Activated gamma-delta T cell treated with Interleukin-2 at 50 U/mL for 16 hours (primary cell): ENCODE results near the gene NELL1.
"Not testable (repeated sequence)": the region's sequence is repeated elsewhere in the genome, so short reads cannot be mapped to it uniquely, and the experiment has no call there.

Experiments used
- DNase-seq: peaks from one replicate; pipeline ENCODE4 v3.0.0-alpha.2; 2020

The NELL1 gene

DNA sequence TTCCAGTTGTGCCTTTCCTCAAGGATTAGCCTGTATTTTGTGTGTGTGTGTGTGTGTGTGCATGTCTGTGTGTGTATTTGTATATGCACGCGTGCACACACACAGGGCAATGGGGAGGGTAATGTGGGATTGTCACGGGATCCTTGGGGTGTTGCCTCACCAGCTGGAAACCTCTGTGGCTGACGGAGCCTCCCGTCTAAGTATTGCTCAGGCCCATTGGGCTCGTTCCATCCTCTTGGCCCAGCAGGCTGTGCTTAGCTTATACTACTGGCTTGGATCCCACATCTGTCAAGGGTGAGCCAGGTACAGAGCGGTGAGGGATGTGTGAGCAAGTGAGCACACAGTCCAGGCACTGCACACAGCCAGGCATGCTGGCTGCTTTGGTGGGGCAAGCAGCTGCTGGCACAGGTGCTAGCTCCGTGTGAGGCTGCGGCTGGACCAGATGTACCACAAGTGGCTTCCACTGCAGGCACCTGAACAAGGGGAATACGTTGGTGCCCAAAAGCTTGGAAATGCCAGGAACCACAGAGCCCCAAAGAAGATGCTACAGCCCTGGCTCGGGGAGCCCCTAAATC is 462.8 kb downstream of the NELL1 start:
- DNase-seq: no peak

DNA sequence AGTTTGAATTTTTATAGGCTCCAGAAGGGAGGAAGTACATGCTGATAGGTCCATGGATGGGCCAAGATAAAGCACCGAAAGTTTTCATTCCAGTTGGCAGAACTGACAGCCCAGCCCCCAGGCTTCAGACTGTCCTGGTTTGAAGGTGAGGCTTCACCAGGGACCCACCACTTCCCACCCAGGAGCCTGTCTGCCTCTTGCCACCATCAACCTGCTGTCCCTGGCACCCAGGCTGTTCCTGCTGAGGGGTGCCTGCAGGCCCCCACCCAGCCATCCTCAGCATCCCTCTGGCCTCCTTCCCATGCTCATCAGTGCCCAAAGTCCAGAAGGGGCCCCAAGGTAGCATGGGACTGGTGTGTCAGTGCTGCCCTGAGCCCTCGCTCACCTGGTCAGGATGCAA is 463.9 kb downstream of the NELL1 start:
- DNase-seq: no peak

DNA sequence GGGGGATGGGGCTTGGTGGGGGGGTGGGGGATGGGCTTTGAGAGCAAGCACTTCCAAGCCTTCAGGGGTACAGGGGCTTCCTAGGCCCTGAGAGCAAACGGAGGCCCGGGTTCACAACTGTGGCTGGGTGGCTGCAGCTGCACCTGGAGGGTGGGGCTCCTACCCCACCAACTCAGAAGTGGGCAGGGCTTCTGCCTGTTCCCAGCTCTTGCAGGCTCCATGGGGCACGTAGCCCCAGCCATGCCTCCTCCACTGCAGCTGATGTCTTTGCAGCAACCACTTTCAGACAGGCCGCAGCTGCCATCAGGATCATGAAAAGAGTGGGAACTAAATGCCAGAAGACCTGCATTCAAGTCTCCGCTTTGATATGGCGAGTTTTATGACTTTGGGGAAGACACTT is 464.3 kb downstream of the NELL1 start:
- no peak for DNase-seq

DNA sequence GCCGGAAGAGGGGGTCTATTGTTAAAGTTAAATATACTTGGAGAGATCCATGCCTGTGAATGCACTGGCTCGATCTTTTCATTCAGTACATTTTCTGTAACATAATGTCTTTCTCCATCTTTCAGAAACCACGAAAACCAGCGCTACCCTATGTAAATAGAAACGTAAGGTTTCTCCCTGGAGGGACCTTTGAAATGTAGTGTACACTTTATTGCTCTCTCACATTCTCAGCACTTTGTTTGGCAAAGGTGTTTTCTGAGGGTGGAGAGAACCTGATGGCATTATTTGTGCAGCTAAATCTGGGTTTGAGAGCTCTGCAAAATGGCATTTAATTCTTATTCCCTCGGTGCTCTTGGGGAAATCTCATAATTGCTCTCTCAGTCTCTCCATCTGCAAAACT is 468.4 kb downstream of the NELL1 start:
- no peak for DNase-seq

DNA sequence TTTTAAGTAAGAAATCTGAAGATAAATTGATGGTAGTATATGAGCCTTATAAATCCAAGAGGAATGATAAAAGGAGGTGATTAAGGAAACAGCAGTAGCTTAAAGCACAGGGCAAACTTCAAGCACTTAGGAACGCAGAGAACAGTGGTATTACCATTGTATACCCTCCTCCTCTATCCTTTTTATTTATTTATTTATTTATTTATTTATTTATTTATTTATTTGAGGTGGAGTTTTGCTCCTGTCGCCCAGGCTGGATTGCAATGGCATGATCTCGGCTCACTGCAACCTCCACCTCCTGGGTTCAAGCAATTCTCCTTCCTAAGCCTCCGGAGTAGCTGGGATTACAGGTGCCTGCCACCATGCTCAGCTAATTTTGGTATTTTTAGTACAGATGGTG is 472.2 kb downstream of the NELL1 start:
- not testable (repeated sequence) for DNase-seq

DNA sequence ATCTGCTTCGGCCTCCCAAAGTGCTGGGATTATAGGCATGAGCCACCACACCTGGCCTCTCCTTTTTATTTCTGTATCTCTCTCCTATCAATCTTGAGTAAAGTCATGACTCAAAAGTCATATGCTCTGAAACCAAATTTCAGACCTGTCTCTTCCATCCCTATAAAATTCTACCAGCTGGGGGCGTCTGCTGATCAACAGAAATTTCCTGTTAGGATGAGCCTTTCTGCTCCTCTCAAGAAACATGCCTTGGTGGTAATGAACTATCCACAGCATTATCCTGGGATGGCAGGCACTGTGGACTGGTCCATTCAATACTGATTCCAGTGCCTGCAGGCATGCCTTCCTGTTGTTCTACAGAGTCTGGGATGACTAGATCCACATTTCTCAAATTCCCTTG is 472.6 kb downstream of the NELL1 start:
- DNase-seq: no peak

DNA sequence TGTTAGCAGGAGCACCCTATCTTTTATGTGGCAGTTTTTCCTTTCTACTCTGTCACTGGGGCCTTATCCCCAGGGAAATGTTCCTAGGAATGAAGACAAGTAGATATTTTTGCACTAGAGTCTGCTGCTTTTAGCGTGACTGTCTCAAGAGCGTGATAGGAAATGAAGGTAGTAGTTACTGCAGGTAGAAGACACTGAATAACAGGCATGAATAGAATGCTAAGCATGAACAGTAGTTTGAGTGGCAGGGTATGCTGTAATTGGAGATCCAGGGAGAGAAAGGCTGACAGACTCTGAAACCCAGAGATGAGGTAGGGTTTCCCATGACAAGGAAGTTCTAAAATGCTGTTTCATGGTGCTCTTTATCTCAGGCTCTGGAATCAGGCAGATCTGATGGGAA is 475.1 kb downstream of the NELL1 start:
- DNase-seq: no peak

DNA sequence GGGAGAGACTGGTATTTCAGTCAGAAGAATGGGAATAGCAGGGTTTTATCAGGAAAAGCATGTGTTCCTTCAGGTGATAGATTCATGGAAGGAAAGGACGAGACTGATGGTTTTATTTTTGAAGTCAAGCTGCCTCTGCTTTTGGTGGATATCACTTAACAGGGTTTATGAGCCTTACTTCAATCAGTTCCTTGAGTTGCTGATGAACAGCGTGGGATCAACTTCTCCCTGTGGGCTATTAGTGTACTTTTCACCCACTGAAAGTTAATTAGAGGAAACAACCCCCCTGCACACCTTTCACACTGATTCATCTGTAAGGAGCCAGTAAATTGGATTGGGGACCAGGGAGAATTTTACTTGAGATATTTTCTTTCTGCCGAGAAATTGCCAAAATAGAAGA is 479.0 kb downstream of the NELL1 start:
- DNase-seq: no peak

DNA sequence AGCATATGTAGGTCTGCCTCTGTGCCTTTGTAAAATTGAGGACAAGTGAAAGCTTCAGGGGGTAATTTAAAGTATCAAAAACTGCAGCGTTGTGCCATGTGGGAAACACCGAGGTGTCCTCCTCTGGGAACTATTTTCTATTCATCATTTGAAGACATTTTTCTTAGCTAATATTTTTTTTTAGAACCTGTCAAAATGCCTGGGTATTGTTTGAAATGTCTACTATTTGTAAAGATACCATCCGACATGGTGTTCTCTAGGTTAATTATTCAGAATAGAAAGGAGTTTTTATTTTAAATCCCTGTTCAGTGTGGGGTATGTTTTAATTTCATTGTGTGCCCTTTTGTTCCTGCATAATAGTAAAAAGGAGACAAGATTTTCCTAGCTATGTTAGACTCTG is 490.8 kb downstream of the NELL1 start:
- DNase-seq: no peak

DNA sequence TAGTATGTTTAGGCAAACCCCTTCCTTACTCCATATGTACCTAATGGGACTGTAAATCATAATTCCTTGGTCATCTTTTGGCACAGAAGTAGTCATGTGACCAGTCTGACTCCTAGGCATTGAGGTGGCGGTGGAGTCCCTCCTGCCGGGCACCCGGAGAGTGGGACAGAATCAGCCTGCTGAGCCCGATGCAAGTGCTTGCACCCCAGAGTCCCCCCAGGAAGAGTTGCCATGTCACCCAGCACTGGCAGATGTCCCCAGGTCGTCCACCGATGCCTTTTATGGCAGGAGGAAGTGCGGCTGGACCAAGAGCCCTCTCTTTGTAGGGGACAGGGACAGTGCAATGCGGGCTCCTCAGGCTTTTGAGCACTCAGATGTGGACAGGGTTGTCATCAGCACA is 500.3 kb downstream of the NELL1 start:
- no peak for DNase-seq

DNA sequence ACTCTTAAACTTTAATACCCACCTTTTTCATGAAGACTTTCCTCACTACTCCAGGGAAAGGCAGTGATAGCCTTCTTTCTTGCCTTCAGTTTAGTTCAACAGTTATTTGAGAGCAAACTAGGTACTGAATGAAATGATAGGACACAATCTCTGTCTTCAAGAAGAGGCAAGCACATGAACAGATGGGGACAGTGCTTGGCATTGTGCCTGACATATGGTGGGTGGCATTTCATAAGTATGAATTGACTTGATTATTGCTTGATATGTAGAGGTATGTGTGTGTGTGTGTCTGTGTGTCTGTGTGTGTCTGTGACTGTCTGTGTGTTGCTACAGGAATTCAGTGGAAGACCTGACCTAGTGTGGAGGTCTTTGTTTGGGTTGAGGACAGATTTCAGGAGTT is 504.1 kb downstream of the NELL1 start:
- DNase-seq: no peak

DNA sequence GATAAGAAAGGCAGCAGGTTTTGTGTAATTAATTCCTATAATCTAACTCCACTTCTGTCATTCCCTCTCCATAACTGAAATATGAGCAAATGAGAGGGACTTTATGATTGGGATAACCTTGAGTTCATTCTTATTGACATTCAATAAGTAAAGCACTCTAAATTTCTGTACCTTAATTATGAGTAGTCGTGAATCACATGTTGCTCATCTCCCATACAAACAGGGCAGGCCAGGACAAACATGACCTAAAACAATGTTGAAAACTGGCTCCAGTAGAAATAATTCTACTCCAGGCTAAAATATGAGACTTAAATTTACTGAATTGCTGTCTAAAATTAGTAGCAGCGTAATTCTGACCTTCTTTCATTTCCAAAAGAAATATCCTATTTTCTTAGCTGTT is 505.4 kb downstream of the NELL1 start:
- DNase-seq: no peak

DNA sequence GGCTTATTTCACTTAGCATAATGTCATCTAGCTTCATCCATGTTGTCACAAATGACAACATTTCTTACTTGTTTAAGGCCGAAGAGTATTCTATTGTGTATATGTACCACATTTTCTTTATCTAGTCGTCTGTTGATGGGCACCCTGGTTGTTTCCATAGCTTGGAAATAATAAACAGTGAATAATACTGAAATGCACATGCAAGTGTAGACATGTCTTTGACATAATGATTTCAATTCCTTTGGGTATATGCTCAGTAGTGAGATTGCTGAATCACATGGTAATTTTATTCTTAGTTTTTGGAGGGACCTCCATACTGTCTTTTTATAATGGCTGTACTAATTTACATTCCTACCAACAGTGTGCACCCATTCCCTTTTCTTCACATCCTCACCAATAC is 508.0 kb downstream of the NELL1 start:
- no peak for DNase-seq

DNA sequence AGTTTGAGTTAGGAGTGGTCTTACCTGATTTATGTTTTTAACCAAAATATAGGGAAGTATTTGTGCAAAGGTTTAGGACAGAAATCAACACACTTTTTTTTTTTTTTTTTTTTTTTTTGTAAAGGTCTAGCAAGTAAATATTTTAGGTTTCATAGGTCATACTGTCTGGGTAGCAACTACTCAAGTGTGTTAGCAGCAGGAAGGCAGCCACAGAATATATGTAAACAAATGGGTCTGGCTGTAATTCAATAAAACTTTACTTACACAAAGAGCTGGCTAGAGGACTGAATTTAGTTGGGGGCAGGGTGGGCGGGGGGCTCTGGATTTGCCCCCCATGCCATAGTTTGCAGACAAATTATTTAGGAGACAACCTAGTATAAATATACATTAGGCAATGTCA is 510.4 kb downstream of the NELL1 start:
- DNase-seq: no peak

DNA sequence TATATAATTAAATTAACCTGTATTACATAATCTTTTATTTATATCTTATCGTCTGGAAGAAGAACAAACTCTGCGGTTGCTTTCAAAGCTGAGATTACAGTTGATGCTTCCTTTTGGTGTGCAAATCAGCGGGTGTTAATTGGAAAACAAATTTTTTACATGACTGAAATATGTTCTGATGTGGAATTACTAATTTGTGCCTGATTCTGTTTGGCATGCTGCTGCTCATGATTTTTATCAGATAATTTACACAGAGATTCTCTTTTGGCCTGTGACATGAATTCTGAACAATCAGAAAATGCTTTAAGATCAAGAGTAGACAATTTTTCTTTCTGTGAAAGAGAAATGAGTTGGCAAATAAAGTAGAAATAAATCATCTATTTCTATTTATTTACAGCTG is 510.8 kb downstream of the NELL1 start:
- DNase-seq: no peak

DNA sequence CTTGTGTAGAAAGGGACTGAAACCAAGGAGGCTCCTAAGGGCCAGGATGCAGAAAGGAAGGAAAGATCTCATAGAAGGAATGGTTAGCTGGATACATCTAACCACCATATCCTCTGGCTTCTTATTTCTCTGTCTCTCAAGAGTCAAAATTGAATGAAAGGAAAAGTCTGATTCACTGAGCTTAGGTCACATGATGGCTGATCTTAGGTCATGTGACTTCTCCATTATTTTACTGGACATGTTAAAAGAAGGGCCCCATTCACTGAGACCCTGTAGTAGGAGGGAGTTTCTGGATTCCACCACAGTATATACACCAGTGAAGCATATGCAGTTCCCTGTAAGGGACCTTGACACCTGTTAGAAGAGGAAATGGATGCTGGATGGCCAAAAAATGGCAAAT is 516.6 kb downstream of the NELL1 start:
- DNase-seq: no peak

DNA sequence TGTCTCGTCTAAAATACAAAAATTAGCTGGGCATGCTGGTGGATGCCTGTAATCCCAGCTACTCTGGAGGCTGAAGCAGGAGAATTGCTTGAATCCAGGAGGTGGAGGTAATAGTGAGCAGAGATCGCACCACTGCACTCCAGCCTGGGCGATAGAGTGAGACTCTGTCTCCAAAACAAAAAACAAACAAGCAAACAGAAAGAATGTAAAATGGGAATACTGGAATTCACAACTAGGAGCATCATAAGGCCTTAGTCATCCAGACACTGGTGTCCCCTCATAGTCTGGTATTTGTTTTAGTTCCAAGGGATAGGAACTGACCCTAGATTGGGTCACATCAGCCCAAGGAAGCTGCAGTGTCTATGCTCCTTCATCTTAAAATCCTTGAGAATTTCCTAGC is 520.8 kb downstream of the NELL1 start:
- no peak for DNase-seq

DNA sequence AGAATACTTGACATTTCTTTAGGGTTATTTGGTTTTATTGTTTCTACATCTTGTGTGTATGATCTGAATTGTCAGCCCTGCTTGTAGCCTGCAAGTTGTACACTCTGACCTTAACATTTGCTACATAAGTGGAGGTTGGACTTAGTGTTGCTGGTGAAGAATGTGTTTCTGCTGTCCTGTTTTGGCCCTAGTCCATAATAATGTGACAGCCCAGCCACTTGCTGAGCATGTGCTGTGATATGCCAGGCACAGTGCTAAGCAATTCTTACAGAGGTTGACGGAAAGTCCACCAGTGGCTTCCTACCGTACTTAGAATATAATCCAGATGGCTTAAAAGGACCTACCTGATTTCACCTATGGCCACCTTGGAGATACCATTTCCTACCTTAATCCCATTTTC is 526.6 kb downstream of the NELL1 start:
- DNase-seq: no peak

DNA sequence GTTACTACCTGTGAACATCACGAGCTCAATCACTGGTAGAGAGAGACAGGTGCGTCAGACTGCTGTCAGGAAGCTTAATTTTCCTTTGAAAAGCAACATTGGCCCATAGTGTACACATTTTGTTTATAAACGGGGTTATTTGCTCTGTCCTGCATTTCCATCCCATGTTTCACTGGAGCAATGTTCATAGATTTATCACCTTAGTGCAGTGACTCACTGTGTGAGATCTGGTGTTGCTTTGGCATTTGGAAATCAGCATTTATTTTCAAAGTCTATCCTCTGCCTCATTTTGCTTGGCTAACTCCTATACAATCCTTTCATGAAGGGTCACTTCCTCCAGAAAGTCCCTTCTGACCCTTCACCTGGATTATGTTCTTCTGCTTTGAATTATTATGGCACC is 529.1 kb downstream of the NELL1 start:
- no peak for DNase-seq

DNA sequence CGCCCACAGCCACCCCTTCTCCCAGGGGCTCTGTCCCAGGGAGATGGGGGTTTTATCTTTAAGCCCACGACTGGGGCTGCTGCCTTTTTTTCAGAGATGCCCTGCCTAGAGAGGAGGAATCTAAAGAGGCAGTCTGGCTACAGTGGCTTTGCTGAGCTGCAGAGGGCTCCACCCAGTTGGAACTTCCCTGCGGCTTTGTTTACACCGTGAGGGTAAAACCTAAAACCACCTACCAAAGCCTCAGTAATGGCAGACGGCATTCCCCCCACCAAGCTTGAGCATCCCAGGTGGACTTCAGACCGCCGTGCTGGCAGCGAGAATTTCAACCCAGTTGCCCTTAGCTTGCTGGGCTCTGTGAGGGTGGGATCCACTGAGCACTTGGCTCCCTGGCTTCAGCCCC is 535.8 kb downstream of the NELL1 start:
- no peak for DNase-seq

DNA sequence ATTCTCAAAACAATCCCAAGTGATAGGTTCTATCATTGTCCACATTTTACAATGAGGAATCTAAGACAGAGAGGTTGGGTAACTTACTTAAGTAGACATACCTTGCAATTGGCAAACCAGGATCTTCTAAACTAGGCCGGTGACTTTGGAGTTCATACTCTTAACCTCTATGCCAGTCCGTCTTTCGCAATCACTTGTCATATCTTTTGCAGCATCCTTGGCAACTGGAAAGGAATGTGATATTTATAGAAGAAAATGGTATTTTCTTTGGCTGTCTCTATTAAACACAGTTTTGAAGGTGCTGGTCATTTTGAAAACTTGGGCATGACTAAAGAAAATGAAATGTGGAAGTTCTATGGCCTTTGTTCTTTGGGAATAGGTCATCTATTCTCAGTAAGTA is 556.5 kb downstream of the NELL1 start:
- no peak for DNase-seq

DNA sequence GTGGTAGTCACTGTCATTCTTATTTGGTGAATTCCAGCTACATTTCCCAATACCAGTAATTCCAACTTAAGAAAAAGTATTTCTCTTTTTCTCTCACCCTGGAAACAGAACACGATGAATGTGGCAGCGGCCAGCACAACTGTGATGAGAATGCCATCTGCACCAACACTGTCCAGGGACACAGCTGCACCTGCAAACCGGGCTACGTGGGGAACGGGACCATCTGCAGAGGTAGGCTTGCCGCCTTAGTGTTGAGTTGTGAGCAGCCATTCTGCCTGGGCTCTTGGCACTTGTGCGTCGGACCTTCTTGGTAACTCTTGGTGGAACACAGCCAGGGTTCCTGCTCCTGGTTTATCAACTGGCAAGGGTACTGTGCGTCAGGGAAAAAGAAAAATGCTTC is 559.8 kb downstream of the NELL1 start:
- DNase-seq: no peak

DNA sequence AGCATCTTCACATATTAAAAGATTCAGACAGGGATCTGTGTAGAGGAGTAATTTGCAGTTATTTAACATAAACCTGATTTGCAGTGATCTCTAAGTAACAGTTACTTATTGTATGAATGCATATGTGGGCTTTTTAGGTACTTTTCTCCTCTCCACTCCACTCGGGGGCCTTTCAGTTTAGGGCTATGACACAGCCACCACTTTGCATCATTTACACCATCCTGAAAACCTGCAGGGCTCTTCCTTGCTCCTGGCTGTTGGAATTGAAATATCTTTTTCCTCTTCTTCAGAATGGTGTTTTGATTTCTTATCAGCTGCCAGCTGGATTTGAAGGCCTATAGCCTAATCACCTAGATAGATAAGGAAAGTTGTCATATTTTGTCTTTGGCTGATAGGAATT is 580.8 kb downstream of the NELL1 start:
- no peak for DNase-seq

DNA sequence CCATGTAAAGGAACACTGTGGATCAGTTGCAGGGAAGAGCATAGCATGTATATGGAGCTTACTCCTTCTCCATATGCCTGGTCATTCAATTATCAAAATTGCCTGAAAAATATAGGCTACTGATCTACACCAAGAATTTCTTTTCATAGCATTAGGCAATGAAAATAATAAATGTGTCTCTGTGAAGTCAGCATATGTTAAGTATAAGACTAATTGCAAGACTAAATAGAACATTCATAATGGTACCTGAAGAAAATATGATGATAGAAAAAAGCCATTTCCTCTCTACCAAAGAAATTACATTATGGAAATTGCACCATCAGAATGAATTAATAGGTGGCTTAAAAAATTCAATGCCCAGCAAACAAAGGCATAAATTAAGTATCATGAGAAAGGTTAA is 584.7 kb downstream of the NELL1 start:
- DNase-seq: no peak

DNA sequence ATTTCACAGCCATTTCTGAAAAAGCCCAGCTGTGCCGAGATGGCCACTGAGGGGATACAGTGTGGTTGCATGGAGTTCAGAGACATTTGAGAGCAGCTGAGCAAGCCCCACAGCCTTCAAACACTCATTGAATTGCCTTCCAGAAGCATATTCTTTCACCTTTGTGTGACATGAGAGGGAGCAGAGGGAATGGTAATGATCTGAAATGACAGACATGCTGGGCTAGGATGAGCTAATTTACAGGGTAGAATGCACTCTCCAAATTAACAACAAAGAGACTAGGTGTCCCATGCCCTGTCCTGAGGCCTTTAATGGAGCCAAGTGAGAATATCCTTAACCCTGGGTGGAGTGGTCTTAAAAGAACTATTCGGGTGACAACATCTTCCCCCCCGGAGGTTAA is 585.4 kb downstream of the NELL1 start:
- DNase-seq: no peak

DNA sequence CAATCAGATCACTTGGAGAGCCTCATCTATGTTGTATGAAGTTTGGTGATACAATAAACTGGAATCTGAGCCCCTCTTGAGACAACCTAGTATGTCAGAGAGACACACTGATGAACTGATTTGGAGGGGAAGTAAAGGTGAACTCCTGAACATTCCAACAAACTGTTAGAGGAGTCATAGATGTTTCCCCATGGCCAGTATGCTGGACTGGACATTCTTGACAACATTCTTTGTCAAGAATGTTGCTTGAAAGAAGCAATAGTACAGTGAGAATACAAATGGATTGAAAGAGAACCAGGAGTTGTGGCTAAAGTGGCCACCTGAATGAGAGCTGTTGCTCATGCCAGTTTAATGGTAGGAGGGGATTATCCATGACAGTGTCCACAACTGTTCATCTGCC is 588.1 kb downstream of the NELL1 start:
- DNase-seq: no peak
